Measurements from ENCODE around the gene SYTL3. TPM values are rescaled to one million over a fixed set of nuclear protein-coding genes. Genes with fewer than 3 reads are reported as not detected.

Gene SYTL3
- total and polyA plus RNA-seq, 2 experiments from 2014 or later, result 9.9 to 11.4 TPM

DNA sequence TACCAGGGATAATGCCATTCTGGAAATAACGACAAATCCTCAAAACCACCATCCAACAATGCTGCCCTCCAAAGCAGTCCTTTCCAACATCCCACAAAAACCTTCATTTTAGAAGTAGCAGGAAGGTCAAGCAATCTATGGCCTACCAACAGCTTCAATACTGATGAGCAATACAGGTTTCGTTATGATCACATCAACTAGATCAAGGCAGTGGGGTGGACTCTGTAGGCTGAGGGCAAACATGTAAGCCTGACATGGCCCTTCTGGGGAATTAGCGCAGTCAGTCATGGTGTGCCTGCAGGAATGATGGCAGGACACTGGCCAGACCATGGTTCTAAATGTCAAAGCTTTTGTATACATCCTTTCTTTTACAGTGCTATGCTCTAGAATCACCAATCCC is 127.7 kb downstream of the SYTL3 start:
- Histone ChIP-seq H3K27ac (peak overlapping the region; percentile 40), H3K9me3 (ENCODE audit: low read depth) (no peaks in the 10 kb centered on the region), H3K4me3 (no peak overlapping the region), H3K27me3 (no peaks in the 10 kb centered on the region), H3K36me3 (peaks cover 66% of the 10 kb centered on the region), H3K4me1 (ENCODE audit: low read depth) (peaks cover 11% of the 10 kb centered on the region)
- no peak for DNase-seq (ENCODE audit: low read depth in 1 of 2, low spot score in 1 of 2)
- TF ChIP-seq CTCF (IDR thresholded peaks at IDR 0.05; ENCODE audit: low read depth, low read length), result no peak

DNA sequence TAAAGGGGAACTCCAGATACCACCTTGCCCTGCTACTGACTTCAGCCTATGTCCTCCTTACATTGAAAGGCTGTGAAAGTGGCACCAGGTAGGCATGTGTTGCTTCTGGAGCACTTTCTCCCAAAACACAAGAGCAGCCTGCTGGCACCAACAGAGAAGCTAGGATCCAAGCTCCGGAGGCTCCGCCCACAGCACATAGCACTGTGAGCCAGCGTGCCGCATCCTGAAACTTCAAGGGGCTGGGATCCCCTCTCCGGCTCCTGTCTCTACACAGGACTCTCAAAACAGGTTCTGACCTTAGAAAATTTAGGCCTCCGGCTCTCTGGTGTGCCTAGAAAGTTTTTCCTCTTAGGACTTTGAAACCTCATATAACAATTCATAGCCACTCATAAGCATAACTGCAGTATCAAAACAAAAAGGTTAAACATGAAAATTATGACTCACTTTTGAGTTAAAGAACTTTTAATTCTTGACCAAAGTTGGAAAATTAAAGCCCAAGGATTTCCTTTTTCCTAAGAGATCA is 128.2 kb downstream of the SYTL3 start:
- no peaks in the 10 kb centered on the region for H3K9me3 ChIP-seq (ENCODE audit: low read depth)
- peak overlapping the region; percentile 47 for H3K27ac ChIP-seq
- H3K4me3 ChIP-seq, result no peak overlapping the region
- H3K4me1 ChIP-seq (ENCODE audit: low read depth), result peaks cover 11% of the 10 kb centered on the region
- TF ChIP-seq CTCF (IDR thresholded peaks at IDR 0.05; ENCODE audit: low read depth, low read length), result no peak
- DNase-seq (ENCODE audit: low read depth in 1 of 2, low spot score in 1 of 2), result no peak
- H3K27me3 ChIP-seq, result no peaks in the 10 kb centered on the region
- peaks cover 68% of the 10 kb centered on the region for H3K36me3 ChIP-seq

- Histone ChIP-seq H3K27me3 (no peaks in the 10 kb centered on the region), H3K27ac (no peak overlapping the region), H3K9me3 (ENCODE audit: low read depth) (no peaks in the 10 kb centered on the region), H3K36me3 (peaks cover 88% of the 10 kb centered on the region), H3K4me1 (ENCODE audit: low read depth) (peaks cover 11% of the 10 kb centered on the region), H3K4me3 (no peak overlapping the region)
- no peak for TF ChIP-seq CTCF (IDR thresholded peaks at IDR 0.05; ENCODE audit: low read depth, low read length)
- no peak for DNase-seq (ENCODE audit: low read depth in 1 of 2, low spot score in 1 of 2)
These were observed 130.5 kb downstream of the SYTL3 start for GRCh38 chr6:158780246-158780884.

DNA sequence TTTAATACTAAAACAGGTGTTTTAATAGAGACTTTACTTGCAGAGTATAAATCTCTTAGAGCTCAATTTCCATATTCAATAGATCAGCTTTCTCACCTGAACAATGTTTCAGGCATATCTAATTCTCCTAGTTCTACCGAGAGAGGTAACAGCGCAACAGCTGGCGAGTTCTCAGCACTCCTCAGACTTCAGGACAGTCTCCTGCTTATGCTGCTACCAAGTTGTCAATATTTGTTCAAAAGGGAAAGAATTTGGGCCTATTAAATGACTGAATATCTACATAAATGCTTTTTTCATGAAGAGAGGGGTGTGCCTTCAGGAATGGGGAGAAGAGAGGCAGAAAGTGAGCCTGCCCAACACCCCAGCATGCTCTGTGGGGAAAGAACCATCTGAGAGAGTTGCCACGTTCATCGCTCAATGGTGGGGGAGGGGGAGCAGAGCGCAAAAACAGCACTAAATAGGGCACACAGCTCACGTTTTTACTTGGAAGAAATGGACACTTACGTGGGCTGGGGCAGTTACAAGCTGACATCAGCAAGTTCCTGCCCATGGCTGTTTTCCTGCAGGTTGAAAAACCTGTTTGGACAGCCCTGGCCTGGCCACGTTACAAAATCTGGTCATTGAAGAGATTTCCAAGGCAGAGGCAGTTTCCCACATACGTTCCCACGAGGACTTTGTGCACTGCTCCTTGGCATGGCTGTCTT is 131.3 kb downstream of the SYTL3 start:
- no peak overlapping the region for H3K4me3 ChIP-seq
- DNase-seq (ENCODE audit: low read depth in 1 of 2, low spot score in 1 of 2), result no peak
- H3K27ac ChIP-seq, result no peak overlapping the region
- no peak for TF ChIP-seq CTCF (IDR thresholded peaks at IDR 0.05; ENCODE audit: low read depth, low read length)
- no peaks in the 10 kb centered on the region for H3K27me3 ChIP-seq
- peaks cover 11% of the 10 kb centered on the region for H3K4me1 ChIP-seq (ENCODE audit: low read depth)
- no peaks in the 10 kb centered on the region for H3K9me3 ChIP-seq (ENCODE audit: low read depth)
- peaks cover 88% of the 10 kb centered on the region for H3K36me3 ChIP-seq

GRCh38 chr6:158781692-158782373 is 132.0 kb downstream of the SYTL3 start:
- no peaks in the 10 kb centered on the region for H3K27me3 ChIP-seq
- no peak for DNase-seq (ENCODE audit: low read depth in 1 of 2, low spot score in 1 of 2)
- H3K36me3 ChIP-seq, result peaks cover 89% of the 10 kb centered on the region
- H3K27ac ChIP-seq, result no peak overlapping the region
- H3K9me3 ChIP-seq (ENCODE audit: low read depth), result no peaks in the 10 kb centered on the region
- H3K4me1 ChIP-seq (ENCODE audit: low read depth), result peaks cover 11% of the 10 kb centered on the region
- no peak overlapping the region for H3K4me3 ChIP-seq
- no peak for TF ChIP-seq CTCF (IDR thresholded peaks at IDR 0.05; ENCODE audit: low read depth, low read length)
